NK-92 (cell line): ENCODE data around the gene SIRT3.
"Not testable (repeated sequence)": the region's sequence is repeated elsewhere in the genome, so short reads cannot be mapped to it uniquely, and the experiment has no call there.

Source experiments
- DNase-seq: peaks from one replicate; lab custom pipeline; 2025; ENCODE audit not compliant: unreplicated experiment; lab: John Stamatoyannopoulos, UW

The SIRT3 gene

GRCh38 chr11:180242-180641, 55.9 kb downstream of the SIRT3 start:
- DNase-seq = not testable (repeated sequence)
